HepG2 (cell line): ENCODE data around the gene MAGEB17. TPM values are rescaled to one million over a fixed set of nuclear protein-coding genes. Genes with fewer than 3 reads are reported as not detected.

ENCODE experiments used
- MAFF ChIP-seq: IDR thresholded peaks from 2 replicates; pipeline ENCODE4 v1.6.1; 2011; ENCODE audit warnings: low read depth, low read length, improper control_type of control experiment
- MED1 ChIP-seq: sonication (generic); formaldehyde crosslinking; IDR thresholded peaks from 2 replicates; pipeline ENCODE4 v1.4.0; 2020; ENCODE audit warnings: missing genetic modification reagents
- RXRA ChIP-seq: sonication (generic); formaldehyde crosslinking; IDR thresholded peaks from 2 replicates; pipeline ENCODE4 v1.5.1; 2020; ENCODE audit warnings: missing genetic modification reagents
- SIX4 ChIP-seq: sonication (generic); formaldehyde crosslinking; IDR thresholded peaks from 2 replicates; pipeline ENCODE4 v1.4.0; 2020; ENCODE audit warnings: missing genetic modification reagents
- ZNF616 ChIP-seq: sonication (generic); formaldehyde crosslinking; IDR thresholded peaks from 2 replicates; pipeline ENCODE4 v1.5.0; 2020; ENCODE audit warnings: low read depth, mild to moderate bottlenecking, missing genetic modification reagents
- ZNF619 ChIP-seq: sonication (generic); formaldehyde crosslinking; IDR thresholded peaks from 2 replicates; pipeline ENCODE4 v1.4.0; 2020; ENCODE audit warnings: mild to moderate bottlenecking, missing genetic modification reagents
- polyA plus RNA-seq, 8 experiments: library from polyadenylated mRNA; depleted of rRNA in 3 of 8; stranded (reverse) in 7 of 8; unstranded in 1 of 8; fragments of >200 nt; fragmentation: Illumina TruSeq in 4 of 8; extraction: Trizol in 4 of 8; gene quantifications; 2 replicates each; pipeline versions ENCODE4 v1.2.1 to v1.2.3, GENCODE V29; 2011 to 2016; ENCODE audit warnings: low read depth in 4 of 8, missing spikeins in 1 of 8, mixed read lengths in 1 of 8; ENCODE audit not compliant: insufficient read depth in 1 of 8
- total RNA-seq, 5 experiments: library from RNA; depleted of rRNA; stranded (reverse); fragments of >200 nt; fragmentation: Illumina TruSeq; extraction: Trizol; gene quantifications; 2 replicates each; pipeline ENCODE4 v1.2.3, GENCODE V29; 2016; ENCODE audit warnings: low read depth in 1 of 5
- TF ChIP-seq, protein P1 (sequence below): sonication (generic); formaldehyde crosslinking; IDR thresholded peaks from 2 replicates; pipeline ENCODE4 v1.5.1; 2020; ENCODE audit warnings: missing genetic modification reagents, mild to moderate bottlenecking, borderline replicate concordance
- TF ChIP-seq, protein P2 (sequence below): sonication (generic); formaldehyde crosslinking; IDR thresholded peaks from 2 replicates; pipeline ENCODE4 v1.4.0; 2020; ENCODE audit warnings: mild to moderate bottlenecking, missing genetic modification reagents
- TF ChIP-seq, protein P3 (sequence below): IDR thresholded peaks from 2 replicates; pipeline ENCODE4 v1.6.1; 2016
- TF ChIP-seq, protein P4 (sequence below): sonication (generic); formaldehyde crosslinking; IDR thresholded peaks from 2 replicates; pipeline ENCODE4 v1.5.0; 2020; ENCODE audit warnings: mild to moderate bottlenecking, missing genetic modification reagents

MAGEB17 gene
- total and polyA plus RNA-seq, 2 of the 13 experiments (the other 11 are each of a cell fraction or from before 2014, with no cell fraction given) = not detected

DNA sequence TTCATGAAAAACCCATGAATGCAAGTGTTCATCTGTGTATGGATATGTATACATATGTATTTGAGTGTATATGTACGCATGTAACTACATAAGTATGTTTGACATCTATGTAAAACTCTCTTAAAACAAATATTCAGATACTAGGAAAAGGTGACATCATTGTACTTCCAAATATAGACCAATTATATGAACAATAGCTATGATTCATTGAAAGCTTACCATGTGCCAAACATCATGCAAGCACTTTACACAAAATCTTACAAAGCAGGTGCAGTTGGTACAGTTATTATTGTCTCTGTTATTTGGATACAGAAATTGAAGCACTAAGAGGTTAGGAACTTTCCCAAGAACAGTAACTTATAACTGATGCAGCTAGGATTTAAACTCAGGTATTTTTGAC, 21.4 kb downstream of the MAGEB17 start (continued):
- TF ChIP-seq, protein P1, sequence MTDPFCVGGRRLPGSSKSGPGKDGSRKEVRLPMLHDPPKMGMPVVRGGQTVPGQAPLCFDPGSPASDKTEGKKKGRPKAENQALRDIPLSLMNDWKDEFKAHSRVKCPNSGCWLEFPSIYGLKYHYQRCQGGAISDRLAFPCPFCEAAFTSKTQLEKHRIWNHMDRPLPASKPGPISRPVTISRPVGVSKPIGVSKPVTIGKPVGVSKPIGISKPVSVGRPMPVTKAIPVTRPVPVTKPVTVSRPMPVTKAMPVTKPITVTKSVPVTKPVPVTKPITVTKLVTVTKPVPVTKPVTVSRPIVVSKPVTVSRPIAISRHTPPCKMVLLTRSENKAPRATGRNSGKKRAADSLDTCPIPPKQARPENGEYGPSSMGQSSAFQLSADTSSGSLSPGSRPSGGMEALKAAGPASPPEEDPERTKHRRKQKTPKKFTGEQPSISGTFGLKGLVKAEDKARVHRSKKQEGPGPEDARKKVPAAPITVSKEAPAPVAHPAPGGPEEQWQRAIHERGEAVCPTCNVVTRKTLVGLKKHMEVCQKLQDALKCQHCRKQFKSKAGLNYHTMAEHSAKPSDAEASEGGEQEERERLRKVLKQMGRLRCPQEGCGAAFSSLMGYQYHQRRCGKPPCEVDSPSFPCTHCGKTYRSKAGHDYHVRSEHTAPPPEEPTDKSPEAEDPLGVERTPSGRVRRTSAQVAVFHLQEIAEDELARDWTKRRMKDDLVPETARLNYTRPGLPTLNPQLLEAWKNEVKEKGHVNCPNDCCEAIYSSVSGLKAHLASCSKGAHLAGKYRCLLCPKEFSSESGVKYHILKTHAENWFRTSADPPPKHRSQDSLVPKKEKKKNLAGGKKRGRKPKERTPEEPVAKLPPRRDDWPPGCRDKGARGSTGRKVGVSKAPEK = no peak
- TF ChIP-seq MAFF = no peak
- TF ChIP-seq, protein P2, sequence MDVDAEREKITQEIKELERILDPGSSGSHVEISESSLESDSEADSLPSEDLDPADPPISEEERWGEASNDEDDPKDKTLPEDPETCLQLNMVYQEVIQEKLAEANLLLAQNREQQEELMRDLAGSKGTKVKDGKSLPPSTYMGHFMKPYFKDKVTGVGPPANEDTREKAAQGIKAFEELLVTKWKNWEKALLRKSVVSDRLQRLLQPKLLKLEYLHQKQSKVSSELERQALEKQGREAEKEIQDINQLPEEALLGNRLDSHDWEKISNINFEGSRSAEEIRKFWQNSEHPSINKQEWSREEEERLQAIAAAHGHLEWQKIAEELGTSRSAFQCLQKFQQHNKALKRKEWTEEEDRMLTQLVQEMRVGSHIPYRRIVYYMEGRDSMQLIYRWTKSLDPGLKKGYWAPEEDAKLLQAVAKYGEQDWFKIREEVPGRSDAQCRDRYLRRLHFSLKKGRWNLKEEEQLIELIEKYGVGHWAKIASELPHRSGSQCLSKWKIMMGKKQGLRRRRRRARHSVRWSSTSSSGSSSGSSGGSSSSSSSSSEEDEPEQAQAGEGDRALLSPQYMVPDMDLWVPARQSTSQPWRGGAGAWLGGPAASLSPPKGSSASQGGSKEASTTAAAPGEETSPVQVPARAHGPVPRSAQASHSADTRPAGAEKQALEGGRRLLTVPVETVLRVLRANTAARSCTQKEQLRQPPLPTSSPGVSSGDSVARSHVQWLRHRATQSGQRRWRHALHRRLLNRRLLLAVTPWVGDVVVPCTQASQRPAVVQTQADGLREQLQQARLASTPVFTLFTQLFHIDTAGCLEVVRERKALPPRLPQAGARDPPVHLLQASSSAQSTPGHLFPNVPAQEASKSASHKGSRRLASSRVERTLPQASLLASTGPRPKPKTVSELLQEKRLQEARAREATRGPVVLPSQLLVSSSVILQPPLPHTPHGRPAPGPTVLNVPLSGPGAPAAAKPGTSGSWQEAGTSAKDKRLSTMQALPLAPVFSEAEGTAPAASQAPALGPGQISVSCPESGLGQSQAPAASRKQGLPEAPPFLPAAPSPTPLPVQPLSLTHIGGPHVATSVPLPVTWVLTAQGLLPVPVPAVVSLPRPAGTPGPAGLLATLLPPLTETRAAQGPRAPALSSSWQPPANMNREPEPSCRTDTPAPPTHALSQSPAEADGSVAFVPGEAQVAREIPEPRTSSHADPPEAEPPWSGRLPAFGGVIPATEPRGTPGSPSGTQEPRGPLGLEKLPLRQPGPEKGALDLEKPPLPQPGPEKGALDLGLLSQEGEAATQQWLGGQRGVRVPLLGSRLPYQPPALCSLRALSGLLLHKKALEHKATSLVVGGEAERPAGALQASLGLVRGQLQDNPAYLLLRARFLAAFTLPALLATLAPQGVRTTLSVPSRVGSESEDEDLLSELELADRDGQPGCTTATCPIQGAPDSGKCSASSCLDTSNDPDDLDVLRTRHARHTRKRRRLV (CRISPR knock-in tag) = no peak
- no peak for TF ChIP-seq MED1 (CRISPR knock-in tag)
- TF ChIP-seq, protein P3, sequence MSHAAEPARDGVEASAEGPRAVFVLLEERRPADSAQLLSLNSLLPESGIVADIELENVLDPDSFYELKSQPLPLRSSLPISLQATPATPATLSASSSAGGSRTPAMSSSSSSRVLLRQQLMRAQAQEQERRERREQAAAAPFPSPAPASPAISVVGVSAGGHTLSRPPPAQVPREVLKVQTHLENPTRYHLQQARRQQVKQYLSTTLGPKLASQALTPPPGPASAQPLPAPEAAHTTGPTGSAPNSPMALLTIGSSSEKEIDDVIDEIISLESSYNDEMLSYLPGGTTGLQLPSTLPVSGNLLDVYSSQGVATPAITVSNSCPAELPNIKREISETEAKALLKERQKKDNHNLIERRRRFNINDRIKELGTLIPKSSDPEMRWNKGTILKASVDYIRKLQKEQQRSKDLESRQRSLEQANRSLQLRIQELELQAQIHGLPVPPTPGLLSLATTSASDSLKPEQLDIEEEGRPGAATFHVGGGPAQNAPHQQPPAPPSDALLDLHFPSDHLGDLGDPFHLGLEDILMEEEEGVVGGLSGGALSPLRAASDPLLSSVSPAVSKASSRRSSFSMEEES = no peak
- TF ChIP-seq ZNF616 (CRISPR knock-in tag) = no peak
- no peak for TF ChIP-seq SIX4
- TF ChIP-seq, protein P4, sequence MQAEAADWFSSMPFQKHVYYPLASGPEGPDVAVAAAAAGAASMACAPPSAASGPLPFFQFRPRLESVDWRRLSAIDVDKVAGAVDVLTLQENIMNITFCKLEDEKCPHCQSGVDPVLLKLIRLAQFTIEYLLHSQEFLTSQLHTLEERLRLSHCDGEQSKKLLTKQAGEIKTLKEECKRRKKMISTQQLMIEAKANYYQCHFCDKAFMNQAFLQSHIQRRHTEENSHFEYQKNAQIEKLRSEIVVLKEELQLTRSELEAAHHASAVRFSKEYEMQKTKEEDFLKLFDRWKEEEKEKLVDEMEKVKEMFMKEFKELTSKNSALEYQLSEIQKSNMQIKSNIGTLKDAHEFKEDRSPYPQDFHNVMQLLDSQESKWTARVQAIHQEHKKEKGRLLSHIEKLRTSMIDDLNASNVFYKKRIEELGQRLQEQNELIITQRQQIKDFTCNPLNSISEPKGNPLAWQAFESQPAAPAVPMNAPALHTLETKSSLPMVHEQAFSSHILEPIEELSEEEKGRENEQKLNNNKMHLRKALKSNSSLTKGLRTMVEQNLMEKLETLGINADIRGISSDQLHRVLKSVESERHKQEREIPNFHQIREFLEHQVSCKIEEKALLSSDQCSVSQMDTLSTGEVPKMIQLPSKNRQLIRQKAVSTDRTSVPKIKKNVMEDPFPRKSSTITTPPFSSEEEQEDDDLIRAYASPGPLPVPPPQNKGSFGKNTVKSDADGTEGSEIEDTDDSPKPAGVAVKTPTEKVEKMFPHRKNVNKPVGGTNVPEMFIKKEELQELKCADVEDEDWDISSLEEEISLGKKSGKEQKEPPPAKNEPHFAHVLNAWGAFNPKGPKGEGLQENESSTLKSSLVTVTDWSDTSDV (CRISPR knock-in tag) = no peak
- no peak for TF ChIP-seq RXRA (CRISPR knock-in tag)
- TF ChIP-seq ZNF619 (CRISPR knock-in tag) = no peak
